ENCODE results near the gene FAM241B. TPM values are rescaled to one million over a fixed set of nuclear protein-coding genes. Genes with fewer than 3 reads are reported as not detected.

The FAM241B gene
- total RNA-seq, 1 donor from 2014 or later, result 50.1 TPM

DNA sequence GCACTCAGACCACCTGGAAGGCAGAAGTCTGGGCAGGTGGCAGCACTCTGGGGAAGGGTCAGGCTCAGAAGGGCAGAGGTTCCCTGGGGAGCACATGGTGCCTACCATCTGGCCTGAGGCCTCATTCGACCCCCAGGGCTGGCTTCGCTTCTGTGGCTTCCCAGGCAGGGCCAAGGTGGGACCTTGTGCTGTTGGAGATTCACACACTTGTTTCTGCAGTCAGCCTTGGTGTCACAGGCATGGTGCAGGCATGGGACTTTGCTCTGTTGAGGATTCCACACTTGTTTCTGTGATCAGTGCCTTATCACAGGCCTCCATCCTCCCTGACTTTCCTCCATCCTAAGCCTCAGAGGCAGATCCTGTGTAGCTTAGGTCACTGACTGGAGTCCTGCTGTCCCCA lies 11.3 kb upstream of the FAM241B start:
- H3K4me3 Mint-ChIP-seq (ENCODE audit: unreplicated experiment), result no peak overlapping the region
- no peaks in the 10 kb centered on the region for H3K27me3 Mint-ChIP-seq (ENCODE audit: unreplicated experiment)
- H3K9me3 Mint-ChIP-seq (ENCODE audit: unreplicated experiment), result peaks cover 4% of the 10 kb centered on the region
- no peak for DNase-seq
- TF ChIP-seq, protein P1, sequence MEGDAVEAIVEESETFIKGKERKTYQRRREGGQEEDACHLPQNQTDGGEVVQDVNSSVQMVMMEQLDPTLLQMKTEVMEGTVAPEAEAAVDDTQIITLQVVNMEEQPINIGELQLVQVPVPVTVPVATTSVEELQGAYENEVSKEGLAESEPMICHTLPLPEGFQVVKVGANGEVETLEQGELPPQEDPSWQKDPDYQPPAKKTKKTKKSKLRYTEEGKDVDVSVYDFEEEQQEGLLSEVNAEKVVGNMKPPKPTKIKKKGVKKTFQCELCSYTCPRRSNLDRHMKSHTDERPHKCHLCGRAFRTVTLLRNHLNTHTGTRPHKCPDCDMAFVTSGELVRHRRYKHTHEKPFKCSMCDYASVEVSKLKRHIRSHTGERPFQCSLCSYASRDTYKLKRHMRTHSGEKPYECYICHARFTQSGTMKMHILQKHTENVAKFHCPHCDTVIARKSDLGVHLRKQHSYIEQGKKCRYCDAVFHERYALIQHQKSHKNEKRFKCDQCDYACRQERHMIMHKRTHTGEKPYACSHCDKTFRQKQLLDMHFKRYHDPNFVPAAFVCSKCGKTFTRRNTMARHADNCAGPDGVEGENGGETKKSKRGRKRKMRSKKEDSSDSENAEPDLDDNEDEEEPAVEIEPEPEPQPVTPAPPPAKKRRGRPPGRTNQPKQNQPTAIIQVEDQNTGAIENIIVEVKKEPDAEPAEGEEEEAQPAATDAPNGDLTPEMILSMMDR (IDR thresholded peaks at IDR 0.05; ENCODE audit: partially characterized antibody, unreplicated experiment), result no peak
- H3K27ac Mint-ChIP-seq (ENCODE audit: unreplicated experiment), result no peak overlapping the region
- H3K36me3 Mint-ChIP-seq (ENCODE audit: unreplicated experiment), result peaks cover 5% of the 10 kb centered on the region
- no peaks in the 10 kb centered on the region for H3K4me1 Mint-ChIP-seq (ENCODE audit: low read depth, unreplicated experiment)

DNA sequence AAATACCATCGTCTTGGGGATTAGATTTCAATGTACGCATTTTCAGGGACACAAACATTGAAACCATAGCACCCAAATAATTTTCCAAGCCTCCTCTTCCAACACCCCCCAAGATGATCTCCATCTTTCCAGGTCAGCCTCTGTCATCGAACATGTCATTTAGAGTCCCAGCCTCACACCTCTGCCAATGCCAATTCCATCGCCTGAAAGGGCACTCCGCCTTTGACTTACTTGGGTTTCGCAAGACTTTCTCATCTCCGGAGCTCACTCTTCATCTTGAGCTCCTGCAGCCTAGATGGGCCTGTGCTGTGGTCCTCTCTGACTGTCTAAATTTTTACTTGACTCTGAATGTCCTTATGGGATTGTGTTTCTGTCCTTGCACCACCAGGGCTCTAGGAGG lies 10.4 kb upstream of the FAM241B start:
- H3K9me3 Mint-ChIP-seq (ENCODE audit: unreplicated experiment), result peaks cover 4% of the 10 kb centered on the region
- no peak overlapping the region for H3K4me3 Mint-ChIP-seq (ENCODE audit: unreplicated experiment)
- H3K36me3 Mint-ChIP-seq (ENCODE audit: unreplicated experiment), result peaks cover 4% of the 10 kb centered on the region
- H3K27ac Mint-ChIP-seq (ENCODE audit: unreplicated experiment), result no peak overlapping the region
- H3K27me3 Mint-ChIP-seq (ENCODE audit: unreplicated experiment), result no peaks in the 10 kb centered on the region
- H3K4me1 Mint-ChIP-seq (ENCODE audit: low read depth, unreplicated experiment), result no peaks in the 10 kb centered on the region
- TF ChIP-seq, protein P1 (IDR thresholded peaks at IDR 0.05; ENCODE audit: partially characterized antibody, unreplicated experiment), result no peak
- no peak for DNase-seq

DNA sequence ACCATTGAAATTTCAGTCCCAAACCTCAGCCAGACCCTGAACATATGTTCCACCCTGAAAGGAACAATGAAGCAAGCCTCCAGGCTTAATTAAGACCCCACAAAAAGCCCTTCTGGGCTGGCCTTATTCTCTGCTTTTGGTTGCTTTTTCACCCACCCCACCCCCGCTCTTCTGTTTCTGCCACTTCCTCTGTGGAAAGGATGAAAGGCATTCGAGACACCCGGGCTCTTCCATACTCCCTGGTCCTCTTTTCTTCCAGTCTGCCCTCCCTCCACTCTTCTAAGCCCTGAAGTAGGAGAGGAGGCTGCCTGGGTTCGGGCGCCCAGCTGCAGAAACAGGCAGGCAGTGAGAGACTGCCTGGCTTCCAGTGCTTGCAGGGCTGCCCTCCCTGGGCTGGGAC lies 9.4 kb upstream of the FAM241B start:
- Mint-ChIP-seq H3K27me3 (ENCODE audit: unreplicated experiment) (no peaks in the 10 kb centered on the region), H3K9me3 (ENCODE audit: unreplicated experiment) (peaks cover 4% of the 10 kb centered on the region), H3K36me3 (ENCODE audit: unreplicated experiment) (peaks cover 5% of the 10 kb centered on the region), H3K4me3 (ENCODE audit: unreplicated experiment) (no peak overlapping the region), H3K4me1 (ENCODE audit: low read depth, unreplicated experiment) (no peaks in the 10 kb centered on the region), H3K27ac (ENCODE audit: unreplicated experiment) (no peak overlapping the region)
- TF ChIP-seq, protein P1 (IDR thresholded peaks at IDR 0.05; ENCODE audit: partially characterized antibody, unreplicated experiment), result no peak
- DNase-seq, result no peak

DNA sequence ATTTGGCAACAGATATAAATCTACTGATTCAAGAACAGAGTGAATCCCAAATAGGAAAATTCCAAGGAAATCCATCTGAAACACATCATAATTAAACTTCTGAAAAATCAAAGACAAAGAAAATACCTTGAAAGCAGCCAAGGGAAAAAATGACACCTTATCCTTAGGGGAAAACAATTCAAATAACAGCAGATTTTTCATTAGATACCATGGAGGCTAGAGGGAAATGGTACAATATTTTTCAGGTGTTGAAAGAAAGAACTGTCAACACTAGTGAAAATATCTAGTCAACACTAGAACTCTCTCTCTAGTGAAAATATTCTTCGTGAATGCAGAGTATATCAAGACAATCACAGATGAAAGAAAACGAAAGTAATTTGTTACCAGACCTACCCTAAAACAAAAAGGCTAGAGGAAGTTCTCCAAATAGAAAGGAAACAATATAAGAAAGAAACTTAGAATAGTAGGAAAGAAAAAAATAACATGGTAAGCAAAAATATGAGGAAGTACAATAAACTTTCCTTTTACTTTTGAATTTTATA lies 5.7 kb upstream of the FAM241B start:
- H3K9me3 Mint-ChIP-seq (ENCODE audit: unreplicated experiment), result peaks cover 2% of the 10 kb centered on the region
- no peak for DNase-seq
- H3K36me3 Mint-ChIP-seq (ENCODE audit: unreplicated experiment), result peaks cover 5% of the 10 kb centered on the region
- no peaks in the 10 kb centered on the region for H3K4me1 Mint-ChIP-seq (ENCODE audit: low read depth, unreplicated experiment)
- peaks cover 2% of the 10 kb centered on the region for H3K27me3 Mint-ChIP-seq (ENCODE audit: unreplicated experiment)
- TF ChIP-seq, protein P1 (IDR thresholded peaks at IDR 0.05; ENCODE audit: partially characterized antibody, unreplicated experiment), result no peak
- no peak overlapping the region for H3K4me3 Mint-ChIP-seq (ENCODE audit: unreplicated experiment)
- no peak overlapping the region for H3K27ac Mint-ChIP-seq (ENCODE audit: unreplicated experiment)

DNA sequence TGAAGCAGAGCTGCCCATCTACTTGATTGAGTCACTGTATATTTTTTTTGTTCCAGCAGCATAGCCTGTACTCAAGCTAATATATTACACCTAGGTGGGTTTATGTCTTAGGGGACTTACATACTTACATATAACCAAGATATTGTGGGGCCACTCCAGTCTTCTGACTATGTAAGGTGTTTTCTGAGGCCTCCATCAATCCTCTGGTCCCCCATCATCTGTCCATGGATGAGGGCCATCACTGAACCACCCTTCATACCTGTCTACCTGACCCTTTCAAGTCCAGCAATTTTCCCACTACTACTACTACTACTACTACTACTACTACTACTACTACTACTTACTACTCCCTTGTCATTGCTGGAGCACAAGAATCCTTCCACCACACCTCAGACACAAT lies 3.2 kb upstream of the FAM241B start:
- H3K4me3 Mint-ChIP-seq (ENCODE audit: unreplicated experiment), result no peak overlapping the region
- peaks cover 2% of the 10 kb centered on the region for H3K9me3 Mint-ChIP-seq (ENCODE audit: unreplicated experiment)
- peaks cover 5% of the 10 kb centered on the region for H3K36me3 Mint-ChIP-seq (ENCODE audit: unreplicated experiment)
- no peaks in the 10 kb centered on the region for H3K4me1 Mint-ChIP-seq (ENCODE audit: low read depth, unreplicated experiment)
- DNase-seq, result no peak
- no peak overlapping the region for H3K27ac Mint-ChIP-seq (ENCODE audit: unreplicated experiment)
- TF ChIP-seq, protein P1 (IDR thresholded peaks at IDR 0.05; ENCODE audit: partially characterized antibody, unreplicated experiment), result no peak
- peaks cover 2% of the 10 kb centered on the region for H3K27me3 Mint-ChIP-seq (ENCODE audit: unreplicated experiment)
